UCSD-AML1 (cell line): ENCODE results near the gene ID1.
"Not testable (repeated sequence)": the region's sequence is repeated elsewhere in the genome, so short reads cannot be mapped to it uniquely, and the experiment has no call there.

Source experiments
- DNase-seq: peaks from one replicate; lab custom pipeline; 2025; ENCODE audit not compliant: unreplicated experiment; lab: John Stamatoyannopoulos, UW

The ID1 gene

GRCh38 chr20:31632548-31633338 is 27.7 kb downstream of the ID1 start:
- no peak for DNase-seq

DNA sequence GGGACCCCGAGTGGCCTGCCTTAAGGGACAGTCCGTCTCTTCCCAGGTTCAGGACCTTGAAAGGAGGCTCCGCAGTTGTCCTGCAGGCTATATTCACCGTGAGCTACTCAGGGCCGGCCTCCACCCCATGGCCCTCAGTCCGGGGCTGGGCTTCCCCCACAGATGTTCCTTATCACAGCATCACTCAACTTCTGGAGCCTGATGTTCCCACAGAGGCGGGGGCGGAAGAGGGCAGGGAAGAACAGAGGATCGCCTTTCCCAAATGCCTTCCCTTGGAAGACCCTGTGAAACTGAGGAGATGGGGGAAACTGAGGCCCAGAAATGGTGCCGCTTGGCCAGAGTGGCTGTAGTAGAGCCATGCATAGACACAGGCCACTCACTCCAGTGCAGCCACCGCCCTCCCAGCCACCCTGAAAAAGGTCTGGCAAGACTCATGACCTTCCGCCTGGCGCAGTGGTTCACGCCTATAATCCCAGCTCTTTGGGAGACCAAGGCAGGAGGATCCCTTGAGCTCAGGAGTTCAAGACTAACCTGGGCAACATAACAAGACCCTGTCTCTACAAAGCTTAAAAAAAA is 28.3 kb downstream of the ID1 start:
- no peak for DNase-seq

GRCh38 chr20:31637660-31638059 is 32.6 kb downstream of the ID1 start, which contains the start of gene COX4I2:
Gene COX4I2, plus strand, starts transcription at chr20:31637912. Its CDS starts 1,106 bp downstream, at chr20:31639018.
- DNase-seq: no peak

DNA sequence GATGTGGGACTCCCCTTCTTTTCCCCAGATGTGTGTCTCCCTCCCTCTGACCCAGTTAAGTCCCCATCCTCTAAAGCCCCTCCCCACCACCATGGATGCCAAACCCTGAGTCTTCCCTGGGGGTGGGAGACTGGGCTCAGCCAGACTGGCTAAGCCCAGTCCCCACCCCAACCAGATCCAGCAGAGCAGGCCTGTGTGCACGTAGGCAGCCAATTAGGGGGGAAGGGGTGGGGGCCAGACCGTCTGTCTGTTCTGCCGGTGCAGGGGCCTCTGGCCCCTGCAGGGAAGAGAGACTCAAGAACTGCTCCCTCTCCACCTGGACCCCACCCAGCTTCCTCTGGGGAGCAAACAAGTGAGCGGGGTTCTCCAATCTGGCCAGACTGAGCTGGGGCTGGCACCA is 33.2 kb downstream of the ID1 start:
- DNase-seq: no peak

DNA sequence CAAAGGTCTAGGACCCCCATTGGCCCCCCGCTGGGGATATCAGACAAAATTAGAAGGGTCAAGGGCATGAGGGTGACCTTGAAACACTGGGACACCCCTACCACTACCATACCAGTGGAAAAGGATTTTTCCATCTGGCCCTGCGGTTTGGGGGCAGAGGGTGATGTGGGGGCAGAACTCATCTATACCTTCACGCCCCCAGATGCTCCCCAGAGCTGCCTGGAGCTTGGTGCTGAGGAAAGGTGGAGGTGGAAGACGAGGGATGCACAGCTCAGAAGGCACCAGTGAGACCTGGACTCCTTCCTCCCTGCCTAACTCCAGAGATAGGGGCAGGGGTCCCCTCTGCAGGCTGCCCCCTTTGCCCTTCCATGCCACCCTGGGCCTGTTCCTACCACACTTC is 33.7 kb downstream of the ID1 start:
- DNase-seq: no peak

- no peak for DNase-seq
Observed at GRCh38 chr20:31640259-31640658, 35.2 kb downstream of the ID1 start.

DNA sequence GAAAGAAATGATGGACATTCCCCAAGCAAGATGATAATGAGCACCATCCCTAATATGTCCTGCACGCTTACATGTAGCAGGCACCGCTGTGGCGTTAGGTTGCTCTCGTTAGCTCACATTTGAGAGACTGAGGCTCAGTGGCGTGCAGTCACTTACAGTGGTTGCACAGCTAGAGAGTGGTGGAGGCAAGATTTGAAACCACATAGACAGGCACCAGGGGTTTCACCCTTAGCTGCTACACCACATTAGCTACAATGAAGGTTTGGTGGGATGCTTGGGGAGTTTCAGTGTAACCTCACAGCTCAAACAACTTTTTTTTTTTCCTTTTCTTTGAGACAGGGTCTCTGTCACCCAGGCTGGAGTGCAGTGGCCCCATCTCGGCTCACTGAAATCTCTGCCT is 36.3 kb downstream of the ID1 start:
- DNase-seq: no peak

- no peak for DNase-seq
Observed at GRCh38 chr20:31642837-31643236, 37.7 kb downstream of the ID1 start.

GRCh38 chr20:31643522-31643921 is 38.4 kb downstream of the ID1 start:
- no peak for DNase-seq

DNA sequence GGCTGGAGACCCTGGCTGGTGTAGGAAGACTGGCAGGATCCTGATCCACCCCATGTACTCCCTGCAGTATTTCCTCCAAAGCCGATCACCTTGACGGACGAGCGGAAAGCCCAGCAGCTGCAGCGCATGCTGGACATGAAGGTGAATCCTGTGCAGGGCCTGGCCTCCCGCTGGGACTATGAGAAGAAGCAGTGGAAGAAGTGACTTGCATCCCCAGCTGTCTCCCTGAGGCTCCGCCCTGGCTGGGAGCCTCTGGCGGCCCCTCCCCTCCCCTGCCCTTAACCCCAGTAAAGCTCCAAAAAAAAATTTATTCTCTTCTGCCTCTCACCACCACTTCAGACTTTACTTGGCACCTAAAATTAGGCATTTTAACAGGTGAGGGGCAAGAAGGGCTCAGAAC is 39.6 kb downstream of the ID1 start:
- DNase-seq: no peak

- DNase-seq: not testable (repeated sequence)
Observed at GRCh38 chr20:31648104-31648503, 43.0 kb downstream of the ID1 start.

DNA sequence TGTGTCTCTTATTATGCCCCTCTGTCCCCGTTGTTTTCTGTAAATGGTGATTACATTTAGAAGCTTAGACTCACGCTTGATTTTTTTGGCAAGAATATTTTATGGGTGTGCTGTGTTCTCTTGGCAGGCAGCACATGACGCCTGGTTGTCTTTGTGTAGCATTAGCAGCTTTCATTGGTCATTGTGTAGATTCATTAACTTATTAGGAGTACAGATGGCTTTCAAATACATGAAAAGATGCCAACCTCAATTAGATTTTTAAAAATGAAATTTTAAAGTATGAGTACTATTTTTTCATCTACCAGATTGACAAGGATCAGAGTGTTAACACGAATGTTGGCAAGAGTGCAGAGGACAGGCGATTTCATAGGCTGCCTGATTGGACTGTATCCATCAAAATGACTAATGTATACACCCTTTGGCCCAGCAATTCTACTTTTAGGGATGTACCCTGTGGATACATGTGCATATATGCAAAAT is 47.9 kb downstream of the ID1 start:
- DNase-seq: no peak

DNA sequence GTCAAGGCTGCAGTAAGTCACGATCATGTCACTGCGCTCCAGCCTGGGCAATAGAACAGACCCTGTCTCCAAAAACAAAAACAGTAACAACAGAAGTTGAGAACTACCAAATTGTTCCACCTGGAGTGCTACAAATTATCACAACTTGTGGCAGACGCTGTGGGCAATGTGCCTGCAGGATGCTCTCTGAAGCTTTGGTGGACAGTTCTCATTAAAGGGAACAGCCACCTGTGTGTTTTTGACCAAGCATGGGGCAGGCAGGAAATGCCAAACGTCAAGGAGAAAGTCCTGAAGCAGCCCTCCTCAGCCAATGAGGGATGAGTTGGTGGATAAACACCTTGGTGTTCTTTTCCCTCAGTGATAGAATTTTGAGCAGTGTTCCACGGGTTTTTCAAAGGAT is 48.5 kb downstream of the ID1 start:
- DNase-seq: no peak

GRCh38 chr20:31654534-31654933 is 49.4 kb downstream of the ID1 start:
- DNase-seq: no peak
